ENCODE results near the gene ARID1B.
A peak's percentile ranks its signal among the peaks of the same experiment; 100 is the strongest.

Gene ARID1B

DNA sequence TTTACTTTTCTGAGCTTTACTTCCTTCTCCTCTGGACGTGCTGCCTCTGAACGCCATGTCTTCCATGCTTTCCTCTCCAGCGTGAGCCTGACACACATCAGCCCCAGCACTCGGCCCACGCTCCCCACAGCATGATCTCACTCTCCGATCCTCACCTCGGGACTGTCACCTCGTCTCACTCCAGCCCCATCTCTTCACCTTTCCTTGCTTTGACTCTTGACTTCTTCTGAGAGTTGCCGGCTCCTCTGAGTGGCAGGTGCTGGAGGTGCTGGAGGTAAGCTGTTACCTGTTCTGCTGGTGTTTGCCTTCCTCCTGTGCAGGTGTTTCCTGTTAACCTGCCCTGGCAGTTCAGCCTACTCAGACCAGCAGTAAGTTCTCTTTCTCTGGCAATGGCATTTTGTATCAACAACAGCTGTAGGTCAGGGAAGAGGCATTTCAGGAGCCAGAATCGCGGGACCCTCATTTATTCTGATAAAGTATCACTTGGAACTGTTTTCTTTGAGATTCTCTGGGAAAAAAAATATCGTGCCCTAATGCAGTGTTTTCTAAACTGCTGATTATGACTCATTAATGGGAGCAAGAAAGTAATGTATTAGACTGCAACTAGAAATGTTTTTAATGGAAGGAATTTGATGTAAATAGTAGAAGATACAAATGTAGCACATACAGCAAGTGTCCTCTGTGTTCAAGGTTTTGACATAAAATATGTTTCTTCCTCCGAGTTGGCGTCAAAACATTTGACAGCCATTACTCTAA is 106.5 kb downstream of the ARID1B start:
- peak; percentile 52 for DNase-seq

DNA sequence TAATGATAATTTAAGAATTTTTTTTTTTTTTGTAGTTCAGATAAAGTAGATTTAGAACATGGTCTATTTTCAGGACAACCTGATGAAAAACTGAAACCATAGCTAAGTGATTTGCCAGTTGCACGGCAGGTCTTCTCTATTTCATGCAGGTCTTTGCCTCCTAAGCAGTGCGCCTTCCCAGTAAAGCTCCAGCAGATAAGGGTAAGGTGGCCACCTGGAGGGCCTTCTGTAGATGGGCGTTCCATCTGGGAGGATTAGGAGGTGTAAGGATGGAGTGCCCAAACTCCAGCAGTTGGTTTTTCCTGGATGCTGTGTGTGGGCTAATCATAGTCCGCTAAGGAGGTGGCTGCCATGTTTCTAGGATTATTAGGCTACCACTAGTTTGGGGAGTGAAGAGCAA is 107.1 kb downstream of the ARID1B start:
- DNase-seq, result no peak

DNA sequence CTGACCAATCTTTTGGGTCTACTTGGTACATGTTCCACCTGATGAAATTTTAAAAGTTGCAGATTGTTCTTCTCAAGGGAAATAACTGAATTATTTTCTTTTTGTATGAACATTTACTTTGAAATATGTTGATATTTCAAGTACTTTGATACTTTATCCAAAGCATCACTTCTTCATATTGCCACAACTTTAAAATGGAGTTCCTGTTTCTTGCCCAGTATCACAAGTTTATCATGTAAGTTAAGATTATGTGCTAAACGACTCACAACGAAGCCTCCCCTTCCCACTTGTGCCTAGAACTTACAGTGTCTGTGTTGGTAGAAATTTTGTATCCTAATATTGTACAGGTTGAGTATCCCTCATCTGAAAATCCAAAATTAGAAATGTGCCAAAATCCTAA is 108.4 kb downstream of the ARID1B start:
- no peak for DNase-seq

- no peak for DNase-seq
Observed at GRCh38 chr6:156886409-156886808, 109.2 kb downstream of the ARID1B start.

- DNase-seq, result peak; percentile 32
Observed at GRCh38 chr6:156887623-156888269, 110.6 kb downstream of the ARID1B start.

DNA sequence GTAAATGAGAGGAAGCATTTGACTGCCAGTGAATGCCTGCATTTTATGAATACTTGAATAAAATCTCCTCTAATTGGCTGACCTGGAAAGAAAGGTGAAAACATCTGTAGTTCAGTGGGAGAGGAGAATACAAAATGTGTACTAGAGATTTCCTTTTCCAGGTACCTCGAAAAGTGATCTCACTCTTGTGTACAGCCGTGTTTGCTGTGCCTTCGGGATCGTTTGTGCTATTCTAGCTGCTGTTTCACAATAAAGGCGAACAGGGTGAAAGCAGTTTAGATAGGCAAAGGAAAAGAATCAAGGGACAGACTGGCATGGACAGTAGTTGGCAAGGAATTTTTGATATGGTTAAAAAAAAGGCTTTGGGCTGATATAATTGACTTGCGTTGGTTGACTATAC is 112.3 kb downstream of the ARID1B start:
- DNase-seq, result no peak

DNA sequence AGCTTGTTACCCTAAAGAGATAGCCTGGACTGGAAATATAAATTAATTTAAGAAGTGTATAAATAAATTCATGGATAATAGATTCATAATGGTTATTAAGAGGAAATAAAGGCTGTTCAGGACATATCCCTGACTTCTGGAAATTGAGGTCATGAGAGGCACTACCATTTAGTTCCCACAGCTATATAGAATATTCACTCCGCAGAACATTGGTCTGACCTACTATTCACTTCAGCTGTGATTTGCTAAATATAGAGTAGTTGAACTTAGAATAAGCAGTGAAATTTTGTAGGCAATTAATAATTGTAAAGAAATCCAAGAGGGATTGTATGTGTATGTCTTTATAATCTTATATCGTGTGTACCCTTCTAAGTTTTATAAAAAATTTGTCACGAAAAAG is 112.8 kb downstream of the ARID1B start:
- no peak for DNase-seq

GRCh38 chr6:156890627-156891314 is 113.6 kb downstream of the ARID1B start:
- DNase-seq, result no peak

- no peak for DNase-seq
Observed at GRCh38 chr6:156897907-156898531, 120.8 kb downstream of the ARID1B start.

- DNase-seq, result no peak
Observed at GRCh38 chr6:156899071-156899470, 121.9 kb downstream of the ARID1B start.

DNA sequence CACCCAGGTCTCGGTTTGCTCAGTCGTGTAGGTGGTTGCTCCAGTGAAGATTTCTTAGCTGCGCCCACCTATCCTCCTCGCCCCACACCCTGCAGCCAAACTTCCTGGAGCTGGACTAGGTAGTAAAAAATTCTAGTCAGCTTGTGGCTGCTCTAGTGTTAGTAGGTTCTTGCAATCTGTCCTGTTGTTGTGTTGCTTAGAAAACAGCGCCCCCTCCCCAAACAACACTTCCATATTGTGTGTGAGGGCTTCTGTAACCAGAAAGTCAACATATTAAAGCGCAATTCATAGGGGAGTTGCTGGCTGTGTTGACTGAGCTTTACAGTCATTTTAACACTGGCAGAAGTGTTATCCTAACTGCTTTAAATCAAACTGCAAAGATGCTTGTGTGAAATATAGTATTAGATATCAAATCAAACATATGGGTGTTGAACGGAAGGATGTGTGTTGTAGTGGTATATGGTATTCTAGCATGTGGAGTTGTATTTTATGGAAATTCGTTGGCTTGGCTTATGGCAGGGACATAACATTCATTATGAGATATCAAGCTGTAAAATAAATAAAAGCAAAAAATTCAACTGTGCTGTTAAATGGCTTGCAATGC is 122.5 kb downstream of the ARID1B start:
- DNase-seq, result no peak

DNA sequence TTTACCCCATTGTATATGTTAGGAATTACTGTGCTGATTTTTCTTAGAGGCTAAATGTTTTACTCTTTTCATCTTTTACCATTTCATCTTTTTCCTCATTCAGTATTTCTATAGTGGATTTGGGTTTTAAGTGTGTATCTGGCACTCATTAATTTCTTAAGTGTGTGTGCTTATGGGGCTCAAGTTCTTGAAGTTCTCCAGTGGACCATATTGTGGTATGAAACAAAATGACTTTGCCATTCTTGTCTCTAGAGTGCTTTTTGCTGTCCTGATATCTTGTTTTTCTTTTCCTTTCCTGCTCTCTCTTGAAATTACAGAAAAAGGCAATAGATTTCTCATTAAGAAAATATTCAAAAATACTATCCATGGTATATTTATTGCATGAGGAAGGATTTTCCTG is 123.1 kb downstream of the ARID1B start:
- no peak for DNase-seq

DNA sequence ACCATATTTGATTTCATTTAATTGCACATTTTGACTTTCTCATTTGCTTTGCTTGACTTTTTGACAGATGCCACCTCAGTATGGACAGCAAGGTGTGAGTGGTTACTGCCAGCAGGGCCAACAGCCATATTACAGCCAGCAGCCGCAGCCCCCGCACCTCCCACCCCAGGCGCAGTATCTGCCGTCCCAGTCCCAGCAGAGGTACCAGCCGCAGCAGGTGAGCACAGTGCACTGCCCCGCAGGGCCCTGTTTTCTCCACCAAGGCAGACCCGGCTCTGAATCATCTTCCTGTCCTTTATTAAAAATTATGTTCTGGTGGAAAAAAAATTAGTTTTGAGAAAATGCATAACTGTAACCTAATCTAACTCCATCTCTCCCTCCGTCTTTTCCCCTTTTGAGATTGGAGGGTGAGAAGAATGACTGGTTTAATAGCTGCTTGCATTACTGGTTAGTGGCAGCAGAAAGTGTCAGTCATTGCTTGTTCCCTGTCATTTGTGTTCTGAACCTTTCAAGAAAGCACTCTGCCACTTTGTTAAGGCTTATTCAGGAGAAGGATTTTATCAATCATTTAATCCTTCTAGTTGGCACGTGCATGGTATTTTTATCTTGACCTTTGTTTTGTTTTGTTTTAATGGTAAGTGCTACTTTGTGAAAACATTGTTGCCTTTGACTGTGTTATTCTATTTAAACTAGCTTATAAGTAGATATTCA is 124.3 kb downstream of the ARID1B start:
- no peak for DNase-seq

GRCh38 chr6:156902782-156903181 is 125.6 kb downstream of the ARID1B start:
- no peak for DNase-seq

GRCh38 chr6:156904176-156904967 is 127.2 kb downstream of the ARID1B start:
- DNase-seq, result no peak

- no peak for DNase-seq
Observed at GRCh38 chr6:156905801-156906200, 128.6 kb downstream of the ARID1B start.

DNA sequence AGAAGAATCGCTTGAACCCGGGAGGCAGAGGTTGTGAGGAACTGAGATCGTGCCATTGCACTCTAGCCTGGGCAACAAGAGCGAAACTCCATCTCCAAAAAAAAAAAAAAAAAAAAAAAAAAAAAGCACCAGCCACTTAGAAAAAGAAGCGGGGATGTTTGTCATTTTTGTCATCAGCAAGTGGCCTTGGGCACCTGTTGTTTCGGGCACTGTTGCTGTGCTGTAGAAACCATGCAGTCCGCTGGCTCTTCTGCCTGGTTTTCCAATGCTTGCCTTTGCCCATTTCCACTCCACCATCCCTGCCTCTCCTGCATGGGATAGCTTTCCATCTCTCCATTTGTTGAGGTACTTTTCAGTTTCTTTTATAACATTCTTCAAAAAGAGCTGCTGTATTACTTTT is 129.3 kb downstream of the ARID1B start:
- DNase-seq, result no peak

DNA sequence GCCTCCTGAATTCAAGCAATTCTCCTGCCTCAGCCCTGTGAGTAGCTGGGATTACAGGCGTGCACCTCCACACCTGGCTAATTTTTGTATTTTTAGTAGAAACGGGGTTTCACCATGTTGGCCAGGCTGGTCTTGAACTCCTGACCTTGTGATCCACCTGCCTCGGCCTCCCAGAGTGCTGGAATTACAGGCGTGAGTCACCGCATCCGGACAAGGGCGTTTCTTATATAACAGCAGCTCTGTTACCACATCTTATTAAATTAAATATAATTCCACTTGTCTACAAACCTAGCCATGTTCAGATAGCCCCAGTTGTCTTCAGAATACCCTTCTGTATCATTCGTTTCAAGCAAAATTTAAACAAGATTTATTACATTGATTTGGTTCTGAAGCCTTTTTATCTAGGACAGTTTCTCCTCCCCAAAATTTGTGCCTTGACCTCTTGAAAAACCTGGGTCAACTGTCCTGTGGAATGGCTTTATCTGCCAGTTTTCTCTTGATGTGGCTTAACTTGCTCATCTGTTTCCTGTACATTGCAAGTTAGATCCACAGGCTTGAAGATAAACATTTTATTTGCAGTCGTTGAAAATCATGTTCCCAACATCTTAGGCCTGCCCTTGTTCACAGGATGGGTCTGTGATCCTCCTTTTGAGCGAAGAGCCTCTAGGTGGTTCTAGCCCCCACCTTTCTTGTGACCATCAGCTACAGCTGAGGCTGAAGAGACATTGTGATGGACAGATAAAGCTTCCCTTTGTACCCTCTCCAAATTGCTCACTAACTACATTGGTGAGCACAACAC is 132.2 kb downstream of the ARID1B start:
- DNase-seq, result no peak

DNA sequence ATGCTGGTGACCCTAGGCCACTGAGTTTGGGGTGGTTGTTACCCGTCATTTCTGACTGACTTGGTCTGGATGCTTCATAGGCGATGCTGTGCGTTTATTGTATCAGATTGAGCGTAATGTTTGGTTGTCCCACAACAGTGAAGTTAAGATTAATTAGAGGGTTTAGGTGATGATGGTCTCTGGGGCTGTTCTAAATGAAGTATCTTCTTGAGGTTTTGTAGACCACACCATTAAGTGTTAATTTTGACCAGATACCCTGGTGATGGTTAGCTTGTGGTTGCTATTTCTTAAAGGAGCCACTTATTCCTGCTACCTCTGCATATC is 132.8 kb downstream of the ARID1B start:
- DNase-seq, result no peak

DNA sequence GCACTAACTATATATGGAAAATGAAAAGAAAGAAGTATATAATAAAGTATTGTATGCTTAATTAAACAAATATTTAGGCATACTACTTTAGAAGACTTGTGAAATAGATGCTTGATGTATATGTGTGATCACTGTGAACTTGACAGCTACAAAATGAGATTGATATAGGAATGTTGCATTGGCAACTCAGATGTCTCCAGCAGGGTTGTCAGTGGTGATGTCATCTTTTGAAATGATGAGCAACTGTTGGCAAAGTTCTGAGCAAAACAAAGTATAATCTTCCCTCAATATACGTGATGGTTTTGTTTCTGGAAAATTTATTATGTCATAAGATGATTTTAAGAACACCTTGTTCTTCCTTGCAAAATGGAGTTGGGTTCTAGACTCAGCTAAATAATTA is 133.8 kb downstream of the ARID1B start:
- DNase-seq, result no peak

- DNase-seq, result no peak
Observed at GRCh38 chr6:156911581-156911980, 134.4 kb downstream of the ARID1B start.
